Sigmoid colon (tissue), 4 donors: ENCODE results near the gene SIGLEC1.

Source experiments
- EP300 ChIP-seq, 4 donors: sonication (generic); formaldehyde crosslinking; IDR thresholded peaks; one replicate each; pipeline ENCODE4 v1.6.1; 2017; ENCODE audit warnings: antibody characterized with exemption in 4 of 4
- POLR2A ChIP-seq, 2 donors: fragments of 450-650 bp; IDR thresholded peaks; one replicate each; pipeline ENCODE4 v1.6.1; 2016; ENCODE audit warnings: antibody characterized with exemption in 2 of 2, mild to moderate bottlenecking in 2 of 2, moderate library complexity in 2 of 2
- POLR2AphosphoS5 ChIP-seq, 4 donors: sonication (generic); formaldehyde crosslinking; IDR thresholded peaks; one replicate each; pipeline ENCODE4 v1.6.1; 2017; ENCODE audit warnings: antibody characterized with exemption in 4 of 4
- TF ChIP-seq, protein P1 (sequence below), 4 experiments: fragments of 450-650 bp in 3 of 4; fragments of 200-600 bp in 1 of 4; IDR thresholded peaks; one replicate each; pipeline ENCODE4 v1.5.1; 2016 to 2019; ENCODE audit warnings: antibody characterized with exemption in 4 of 4, mild to moderate bottlenecking in 3 of 4, moderate library complexity in 2 of 4

DNA sequence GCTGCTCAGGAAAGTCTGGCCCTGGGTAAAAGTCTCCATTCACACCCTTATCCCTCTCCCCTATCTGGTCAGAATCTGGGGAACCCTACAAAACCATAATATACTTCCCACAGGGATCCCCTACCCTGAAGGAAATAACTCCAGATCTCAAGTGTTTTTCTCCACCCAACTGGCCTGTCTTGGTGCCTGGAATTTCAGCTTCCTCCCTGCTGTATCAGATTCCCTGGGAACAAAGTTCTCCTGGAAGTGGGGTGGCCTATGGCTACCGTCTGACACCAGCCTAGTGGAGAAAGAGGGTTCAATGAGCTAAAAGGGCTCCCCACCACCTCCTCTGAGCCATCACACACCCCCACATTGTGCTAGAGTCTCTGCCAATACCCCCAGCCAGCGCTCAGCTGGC lies 35.1 kb upstream of the SIGLEC1 start:
- TF ChIP-seq POLR2AphosphoS5 (IDR thresholded peaks at IDR 0.05) = no peak
- TF ChIP-seq, protein P1, sequence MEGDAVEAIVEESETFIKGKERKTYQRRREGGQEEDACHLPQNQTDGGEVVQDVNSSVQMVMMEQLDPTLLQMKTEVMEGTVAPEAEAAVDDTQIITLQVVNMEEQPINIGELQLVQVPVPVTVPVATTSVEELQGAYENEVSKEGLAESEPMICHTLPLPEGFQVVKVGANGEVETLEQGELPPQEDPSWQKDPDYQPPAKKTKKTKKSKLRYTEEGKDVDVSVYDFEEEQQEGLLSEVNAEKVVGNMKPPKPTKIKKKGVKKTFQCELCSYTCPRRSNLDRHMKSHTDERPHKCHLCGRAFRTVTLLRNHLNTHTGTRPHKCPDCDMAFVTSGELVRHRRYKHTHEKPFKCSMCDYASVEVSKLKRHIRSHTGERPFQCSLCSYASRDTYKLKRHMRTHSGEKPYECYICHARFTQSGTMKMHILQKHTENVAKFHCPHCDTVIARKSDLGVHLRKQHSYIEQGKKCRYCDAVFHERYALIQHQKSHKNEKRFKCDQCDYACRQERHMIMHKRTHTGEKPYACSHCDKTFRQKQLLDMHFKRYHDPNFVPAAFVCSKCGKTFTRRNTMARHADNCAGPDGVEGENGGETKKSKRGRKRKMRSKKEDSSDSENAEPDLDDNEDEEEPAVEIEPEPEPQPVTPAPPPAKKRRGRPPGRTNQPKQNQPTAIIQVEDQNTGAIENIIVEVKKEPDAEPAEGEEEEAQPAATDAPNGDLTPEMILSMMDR (IDR thresholded peaks at IDR 0.05) = no peak
- no peak for TF ChIP-seq EP300 (IDR thresholded peaks at IDR 0.05)
- no peak for TF ChIP-seq POLR2A (IDR thresholded peaks at IDR 0.05)
